MG63 (cell line): ENCODE measurements around the gene WNK1. TPM values are rescaled to one million over a fixed set of nuclear protein-coding genes. Genes with fewer than 3 reads are reported as not detected.
"Not testable (repeated sequence)": the region's sequence is repeated elsewhere in the genome, so short reads cannot be mapped to it uniquely, and the experiment has no call there.

Experiments used
- DNase-seq: peaks from one replicate; pipeline ENCODE4 v3.0.0-alpha.2; 2020
- H3K27me3 ChIP-seq: fragments of 250-450 bp; sonication (Bioruptor Pico); 2 replicates; pipeline ENCODE4 v1.5.1; 2020; ENCODE audit warnings: mild to moderate bottlenecking, moderate library complexity
- H3K36me3 ChIP-seq: fragments of 250-450 bp; sonication (Bioruptor Pico); 2 replicates; pipeline ENCODE4 v1.5.1; 2020; ENCODE audit warnings: mild to moderate bottlenecking, moderate library complexity
- H3K4me3 ChIP-seq: fragments of 250-450 bp; sonication (Bioruptor Pico); 2 replicates; pipeline ENCODE4 v1.5.1; 2020; ENCODE audit warnings: mild to moderate bottlenecking, moderate library complexity
- H3K9me3 ChIP-seq: fragments of 250-450 bp; sonication (Bioruptor Pico); 2 replicates; pipeline ENCODE4 v1.5.1; 2020; ENCODE audit warnings: mild to moderate bottlenecking, moderate library complexity
- total RNA-seq: library from RNA; depleted of rRNA; stranded (reverse); fragments of >200 nt; shearing (Covaris generic); gene quantifications from 2 replicates; pipeline ENCODE4 v1.2.3, GENCODE V29; 2014; ENCODE audit warnings: low replicate concordance

WNK1 gene
- total RNA-seq, 1 experiment from 2014 or later: 25.0 TPM

DNA sequence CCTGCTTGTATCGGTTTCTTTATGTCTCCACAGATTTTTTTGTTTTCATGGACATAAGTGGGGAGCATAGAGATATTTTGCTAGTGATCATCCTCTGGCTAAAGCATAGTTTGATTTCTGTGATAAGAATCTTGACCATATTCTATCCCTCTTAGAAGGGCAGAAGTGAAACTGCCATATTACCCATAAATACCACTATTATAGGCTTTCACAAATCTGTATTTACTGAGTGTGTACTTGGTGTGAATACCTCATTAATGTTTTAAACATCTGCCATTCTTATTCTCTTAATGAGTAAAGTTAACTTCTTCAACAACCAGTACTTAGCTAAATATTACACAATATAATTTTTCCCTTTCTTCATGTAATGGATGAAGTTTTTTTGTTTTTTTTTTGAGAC is 16.1 kb downstream of the WNK1 start:
- Histone ChIP-seq H3K9me3 (no peaks in the 10 kb centered on the region; the same call in 1 of the 2 replicates), H3K4me3 (no peak overlapping the region), H3K27me3 (no peaks in the 10 kb centered on the region), H3K36me3 (peaks cover 24% of the 10 kb centered on the region)
- no peak for DNase-seq

DNA sequence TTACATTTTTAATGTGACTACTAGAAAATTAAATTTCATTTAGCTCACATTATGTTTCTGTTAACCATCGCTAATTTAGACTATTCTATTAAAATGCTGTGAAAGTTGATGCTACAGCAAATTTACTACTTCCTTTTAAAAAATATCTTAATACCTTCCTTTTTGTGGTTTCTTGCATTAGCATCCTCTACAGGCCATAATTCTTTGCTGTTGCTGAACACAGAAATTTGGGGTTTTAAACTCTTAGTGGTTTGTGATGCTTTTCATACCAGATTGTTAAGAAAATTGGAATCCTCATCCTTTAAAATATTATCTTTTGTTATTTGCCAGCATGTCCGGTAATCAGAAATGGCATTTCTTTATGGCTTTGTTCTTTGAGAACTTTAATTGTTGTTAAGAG is 18.1 kb downstream of the WNK1 start:
- no peak overlapping the region for H3K4me3 ChIP-seq
- H3K9me3 ChIP-seq: no peaks in the 10 kb centered on the region; the same call in 1 of the 2 replicates
- no peak for DNase-seq
- no peaks in the 10 kb centered on the region for H3K27me3 ChIP-seq
- H3K36me3 ChIP-seq: peaks cover 18% of the 10 kb centered on the region

DNA sequence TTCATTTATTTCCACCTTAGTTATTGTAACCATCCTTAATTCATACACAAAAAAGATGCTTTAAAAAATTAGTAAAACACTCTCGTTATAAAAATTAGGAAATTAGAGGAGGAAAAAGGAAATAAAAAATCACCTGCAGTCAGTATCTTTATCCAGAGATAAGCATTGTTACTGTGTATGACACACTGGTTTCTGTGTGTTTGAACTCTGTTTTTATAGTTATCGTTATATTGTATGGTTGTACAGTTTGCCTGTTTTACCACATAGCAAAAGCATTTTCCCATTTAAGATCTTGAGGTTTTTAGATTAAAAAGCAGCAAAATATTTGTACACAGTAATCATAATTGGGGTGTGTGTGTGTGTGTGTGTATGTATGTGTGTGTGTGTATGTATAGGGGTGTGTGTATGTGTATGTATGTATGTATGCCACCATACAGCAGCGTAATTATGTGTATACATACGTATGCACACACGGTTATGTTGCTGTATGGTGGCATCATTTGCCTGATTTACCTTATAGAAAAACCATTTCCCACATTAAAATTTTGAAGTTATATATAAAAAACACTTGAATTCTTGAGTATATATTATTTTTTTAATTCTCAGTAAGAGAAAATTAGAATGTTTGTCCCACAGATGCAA is 19.8 kb downstream of the WNK1 start:
- DNase-seq: no peak
- H3K27me3 ChIP-seq: no peaks in the 10 kb centered on the region

DNA sequence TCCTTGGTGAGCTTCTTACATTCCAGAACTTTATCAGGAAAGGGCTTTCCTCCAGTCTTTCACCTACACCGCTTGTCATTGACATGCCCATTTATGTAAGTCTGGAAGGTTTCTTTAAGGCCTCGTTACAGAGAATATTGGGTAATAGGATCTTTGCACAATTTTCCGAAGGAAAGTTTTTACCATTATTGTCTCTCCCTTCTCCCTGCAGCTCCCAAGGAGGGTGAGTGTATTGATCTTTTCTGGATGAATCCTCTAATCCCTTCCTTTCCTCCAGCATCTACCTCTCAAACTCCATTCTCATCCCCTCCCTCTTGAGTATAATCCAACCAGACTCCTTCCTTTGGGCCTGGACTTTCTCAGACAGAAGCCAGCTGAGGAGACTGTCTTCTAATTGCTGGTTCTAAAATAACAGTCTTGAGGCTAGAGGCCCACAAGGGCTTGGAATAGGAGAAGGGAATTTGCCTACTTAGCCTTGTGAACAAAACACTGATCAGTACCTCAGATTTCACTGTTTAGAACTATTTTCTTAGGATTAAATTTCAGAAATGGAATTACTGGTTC is 21.8 kb downstream of the WNK1 start:
- DNase-seq: no peak
- H3K4me3 ChIP-seq: no peak overlapping the region
- no peaks in the 10 kb centered on the region for H3K27me3 ChIP-seq
- no peaks in the 10 kb centered on the region for H3K9me3 ChIP-seq
- H3K36me3 ChIP-seq: peaks cover 2% of the 10 kb centered on the region; the same call in 1 of the 2 replicates

More for the DNA sequence above, 19.8 kb downstream of the WNK1 start:
- no peak overlapping the region for H3K4me3 ChIP-seq
- no peaks in the 10 kb centered on the region for H3K9me3 ChIP-seq
- peaks cover 9% of the 10 kb centered on the region for H3K36me3 ChIP-seq

DNA sequence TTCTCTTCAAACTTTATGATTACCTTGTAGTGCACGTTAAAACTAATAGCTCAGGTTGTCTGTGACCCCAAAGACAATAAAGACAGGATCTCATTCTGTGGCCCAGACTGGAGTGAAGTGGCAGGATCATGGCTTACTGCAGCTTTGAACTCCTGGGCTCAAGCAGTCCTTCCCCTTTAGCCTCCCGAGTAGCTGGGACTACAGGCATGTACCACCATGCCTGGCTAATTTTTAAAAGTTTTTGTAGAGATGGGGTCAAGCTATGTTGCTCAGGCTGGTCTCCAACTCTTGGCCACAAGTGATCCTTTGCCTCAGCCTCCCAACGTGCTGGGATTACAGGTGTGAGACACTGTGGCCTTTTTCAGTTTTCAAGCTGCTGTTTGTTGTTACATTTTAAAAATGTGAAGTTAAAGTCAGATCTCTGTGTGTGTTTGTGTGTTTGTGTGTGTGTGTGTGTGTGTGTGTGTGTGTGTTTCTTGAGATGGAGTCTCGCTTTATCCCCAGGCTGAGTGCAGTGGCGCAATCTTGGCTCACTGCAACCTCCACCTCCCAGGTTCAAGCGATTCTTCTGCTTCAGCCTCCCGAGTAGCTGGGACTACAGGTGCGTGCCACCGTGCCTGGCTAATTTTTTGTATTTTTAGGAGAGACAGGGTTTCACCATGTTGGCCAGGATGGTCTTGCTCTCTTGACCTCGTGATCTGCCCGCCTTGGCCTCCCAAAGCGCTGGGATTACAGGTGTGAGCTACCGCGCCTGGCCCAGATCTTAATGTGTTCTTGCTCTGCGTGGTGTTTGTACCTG is 23.8 kb downstream of the WNK1 start:
- H3K27me3 ChIP-seq, H3K36me3 ChIP-seq, H3K4me3 ChIP-seq, H3K9me3 ChIP-seq, DNase-seq: not testable (repeated sequence)

DNA sequence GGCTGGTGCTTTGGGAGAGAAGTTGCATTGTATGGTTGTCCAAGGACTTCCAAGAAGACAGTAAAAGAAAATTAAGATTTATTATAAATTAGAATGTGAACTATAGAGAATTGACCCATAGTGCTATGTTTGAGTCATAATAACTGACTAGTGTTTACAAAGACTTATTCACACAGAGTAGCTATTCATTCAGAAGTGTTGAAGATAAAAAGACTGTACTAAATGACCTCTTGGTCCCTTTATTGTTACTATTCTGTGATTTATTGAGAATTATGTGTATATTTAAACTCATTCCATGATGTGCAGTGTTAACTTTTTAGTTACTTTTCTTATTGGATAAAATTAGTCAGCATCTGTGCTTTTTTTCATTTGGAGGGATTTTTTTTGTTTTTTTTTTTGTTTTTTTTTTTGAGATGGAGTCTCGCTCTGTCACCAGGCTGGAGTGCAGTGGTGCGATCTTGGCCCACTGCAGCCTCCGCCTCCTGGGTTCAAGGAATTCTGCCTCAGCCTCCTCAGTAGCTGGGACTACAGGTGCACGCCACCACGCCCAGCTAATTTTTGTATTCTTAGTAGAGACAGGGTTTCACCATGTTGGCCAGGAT is 24.5 kb downstream of the WNK1 start:
- H3K9me3 ChIP-seq, H3K27me3 ChIP-seq, DNase-seq, H3K4me3 ChIP-seq, H3K36me3 ChIP-seq: not testable (repeated sequence)

DNA sequence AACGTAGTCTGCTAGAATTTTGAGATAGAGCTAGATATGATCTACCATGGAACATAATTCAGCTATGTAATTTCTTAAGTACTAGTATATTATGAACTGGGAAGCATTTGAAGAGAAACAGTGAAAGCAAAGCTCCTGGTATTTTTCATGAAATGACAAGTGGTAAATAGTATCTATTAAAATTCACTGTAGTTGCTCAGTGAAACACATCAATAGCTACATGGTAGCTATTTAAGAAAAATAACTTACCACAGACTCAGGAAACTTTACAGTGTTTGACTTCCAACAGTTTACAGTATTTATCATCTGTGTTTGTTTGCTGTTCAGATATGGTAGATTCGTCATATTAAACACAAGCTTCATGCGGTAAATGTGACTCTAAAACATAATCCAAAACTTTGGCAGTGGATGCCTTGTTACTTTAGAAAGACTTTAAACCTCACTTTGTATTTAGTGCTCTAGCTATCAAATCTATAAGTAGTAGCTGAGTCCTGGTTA is 25.2 kb downstream of the WNK1 start:
- H3K9me3 ChIP-seq: no peaks in the 10 kb centered on the region

DNA sequence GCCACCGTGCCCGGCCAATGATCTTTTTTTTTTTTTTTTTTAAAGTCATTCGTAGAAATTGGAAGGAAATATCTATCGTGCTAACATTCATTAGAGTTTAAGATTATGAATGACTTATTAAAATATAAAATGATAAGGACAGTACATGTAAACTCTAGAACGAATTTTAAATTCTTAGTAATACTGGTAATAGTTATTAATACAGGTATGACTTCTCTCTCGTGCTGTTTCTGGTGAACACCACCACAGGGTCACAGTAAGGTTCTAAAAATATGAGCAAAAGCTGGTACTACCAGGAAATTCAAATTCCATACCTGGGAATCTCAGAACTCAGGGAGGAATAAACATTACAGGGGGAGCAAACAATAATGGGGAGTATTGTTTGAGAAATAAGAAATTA is 26.2 kb downstream of the WNK1 start:
- Histone ChIP-seq H3K4me3 (no peak overlapping the region), H3K36me3 (no peaks in the 10 kb centered on the region), H3K9me3 (no peaks in the 10 kb centered on the region), H3K27me3 (no peaks in the 10 kb centered on the region)
- no peak for DNase-seq

More for the DNA sequence above, 25.2 kb downstream of the WNK1 start:
- Histone ChIP-seq H3K36me3 (no peaks in the 10 kb centered on the region), H3K4me3 (no peak overlapping the region), H3K27me3 (no peaks in the 10 kb centered on the region)
- DNase-seq: no peak

DNA sequence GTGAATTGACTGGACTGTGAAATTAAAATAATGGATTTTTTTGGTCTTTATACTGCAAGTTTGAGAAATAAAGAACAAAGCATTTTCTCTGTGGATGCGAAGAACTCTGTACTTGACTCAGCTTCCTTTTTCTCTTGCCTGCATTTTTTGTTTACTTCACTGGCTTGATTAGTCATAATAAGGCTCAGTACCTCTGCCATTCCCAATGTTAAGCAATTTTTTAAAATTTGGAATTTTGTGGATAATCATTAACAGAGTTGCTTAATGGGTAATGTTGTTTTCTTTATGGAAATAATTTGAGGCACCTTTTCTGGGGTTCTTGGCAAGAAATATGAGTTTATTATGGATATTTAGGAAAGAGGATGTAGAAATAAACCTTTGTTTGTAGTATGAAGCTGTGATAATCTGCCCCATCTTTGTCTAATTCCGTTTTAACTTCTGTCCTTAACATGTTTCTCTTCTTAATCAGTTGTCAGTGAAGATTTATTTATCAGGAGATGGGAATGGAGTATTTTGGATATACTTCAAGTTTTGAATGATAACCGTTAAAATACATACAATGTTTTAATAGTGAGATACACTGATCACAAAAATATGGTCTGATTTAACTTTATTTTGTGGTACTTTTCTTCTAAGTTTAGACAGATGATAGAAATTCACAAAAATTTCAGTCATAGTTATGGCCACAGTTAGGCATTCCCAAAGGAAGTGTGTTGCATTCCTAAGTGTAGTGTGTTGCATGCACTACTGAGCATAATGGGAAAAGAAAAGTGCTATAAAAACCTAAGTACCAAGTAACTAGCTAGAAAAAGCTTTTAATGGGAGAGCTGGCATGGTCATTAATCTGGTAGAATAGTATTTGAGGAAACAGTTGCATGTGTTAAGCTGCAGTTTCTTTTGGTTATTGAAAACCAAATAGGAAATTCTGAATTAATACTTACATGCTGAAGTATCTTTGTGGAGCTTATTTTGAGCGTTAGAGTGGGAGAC is 27.7 kb downstream of the WNK1 start:
- Histone ChIP-seq H3K27me3 (no peaks in the 10 kb centered on the region), H3K36me3 (no peaks in the 10 kb centered on the region), H3K4me3 (no peak overlapping the region), H3K9me3 (no peaks in the 10 kb centered on the region)
- no peak for DNase-seq

DNA sequence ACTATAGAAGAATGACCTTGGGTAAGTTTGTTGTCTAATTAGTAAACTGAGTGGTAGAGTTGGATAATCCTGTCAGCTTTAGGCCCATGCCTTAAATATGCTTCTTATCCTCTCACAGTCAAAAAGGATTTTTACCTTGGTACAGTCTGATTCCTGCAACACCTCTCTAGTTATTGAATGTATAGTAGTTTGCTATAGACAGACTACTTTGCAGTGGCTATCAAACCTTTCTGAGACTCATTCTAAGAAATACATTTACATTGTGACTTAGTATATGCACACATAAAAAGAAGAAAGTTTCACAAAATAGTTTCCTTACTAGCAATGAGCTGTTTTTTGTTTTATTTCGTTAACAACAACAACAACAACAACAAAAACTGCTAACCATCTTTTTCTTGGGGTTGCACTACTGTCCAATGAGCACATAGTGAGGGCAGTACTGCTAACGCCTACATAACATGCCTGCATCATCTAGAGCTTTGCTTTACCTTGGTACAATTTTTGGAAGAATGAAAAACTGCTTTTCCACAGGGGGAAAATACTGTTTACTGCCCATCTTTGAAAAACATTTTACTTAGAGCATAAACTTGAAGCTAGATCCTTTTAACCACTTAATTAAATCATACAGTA is 28.5 kb downstream of the WNK1 start:
- Histone ChIP-seq H3K27me3 (no peaks in the 10 kb centered on the region), H3K36me3 (no peaks in the 10 kb centered on the region), H3K9me3 (no peaks in the 10 kb centered on the region), H3K4me3 (no peak overlapping the region)
- DNase-seq: no peak

DNA sequence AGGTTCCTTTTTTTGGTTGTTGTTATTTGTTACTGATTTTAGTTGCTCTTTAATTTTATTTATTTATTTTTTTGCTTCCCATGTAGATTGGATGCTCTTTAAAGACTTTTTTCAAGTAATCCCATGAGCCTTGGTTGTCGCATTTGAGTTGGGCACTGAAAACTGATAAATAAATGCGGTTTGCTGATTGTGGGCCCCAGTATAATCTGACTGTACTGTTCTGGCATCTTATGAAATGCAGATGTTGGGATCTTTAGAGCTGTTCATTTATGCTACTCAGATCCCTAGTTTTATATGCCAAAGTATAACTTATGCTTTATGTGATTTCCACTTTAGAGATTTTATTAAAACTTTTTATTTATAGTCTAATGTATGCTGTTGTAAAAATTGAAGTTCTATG is 33.3 kb downstream of the WNK1 start:
- Histone ChIP-seq H3K4me3 (no peak overlapping the region), H3K9me3 (no peaks in the 10 kb centered on the region), H3K36me3 (no peaks in the 10 kb centered on the region), H3K27me3 (no peaks in the 10 kb centered on the region)
- DNase-seq: no peak

DNA sequence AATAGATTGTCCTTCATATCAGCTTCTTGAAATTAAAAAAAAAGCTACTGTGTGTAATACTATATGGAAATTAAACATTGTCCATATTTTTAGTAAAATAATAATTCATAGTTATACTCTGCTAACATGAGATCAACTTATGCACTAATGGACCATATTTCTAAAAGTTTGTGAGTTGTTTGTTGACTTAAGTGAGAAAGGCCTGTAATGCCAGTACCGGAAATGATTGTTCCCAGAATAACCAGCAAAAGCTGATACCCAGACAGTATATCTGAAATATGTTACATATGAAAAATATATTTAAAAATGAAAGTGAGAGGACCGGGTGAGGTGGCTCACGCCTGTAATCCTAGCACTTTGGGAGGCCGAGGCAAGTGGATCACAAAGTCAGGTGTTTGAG is 35.9 kb downstream of the WNK1 start:
- Histone ChIP-seq H3K4me3 (no peak overlapping the region), H3K36me3 (no peaks in the 10 kb centered on the region), H3K9me3 (no peaks in the 10 kb centered on the region), H3K27me3 (no peaks in the 10 kb centered on the region)
- no peak for DNase-seq

DNA sequence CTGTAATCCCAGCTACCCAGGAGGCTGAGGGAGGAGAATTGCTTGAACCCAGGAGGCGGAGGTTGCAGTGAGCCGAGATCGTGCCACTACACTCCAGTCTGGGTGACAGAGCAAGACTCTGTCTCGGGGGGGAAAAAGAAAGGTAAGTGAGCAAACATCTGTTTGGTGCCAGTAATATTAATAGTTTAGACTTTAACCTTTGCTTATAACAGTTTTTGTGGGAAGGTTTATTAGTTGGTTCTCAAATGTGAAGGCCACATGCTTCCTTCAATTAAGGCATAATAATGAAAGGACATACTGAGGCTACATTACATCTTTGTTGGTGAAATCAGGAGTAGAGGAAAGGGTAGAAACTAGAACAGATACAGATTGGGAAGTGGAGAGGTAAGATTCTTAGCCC is 36.4 kb downstream of the WNK1 start:
- not testable (repeated sequence) for H3K27me3 ChIP-seq, H3K9me3 ChIP-seq, H3K4me3 ChIP-seq, DNase-seq, H3K36me3 ChIP-seq

DNA sequence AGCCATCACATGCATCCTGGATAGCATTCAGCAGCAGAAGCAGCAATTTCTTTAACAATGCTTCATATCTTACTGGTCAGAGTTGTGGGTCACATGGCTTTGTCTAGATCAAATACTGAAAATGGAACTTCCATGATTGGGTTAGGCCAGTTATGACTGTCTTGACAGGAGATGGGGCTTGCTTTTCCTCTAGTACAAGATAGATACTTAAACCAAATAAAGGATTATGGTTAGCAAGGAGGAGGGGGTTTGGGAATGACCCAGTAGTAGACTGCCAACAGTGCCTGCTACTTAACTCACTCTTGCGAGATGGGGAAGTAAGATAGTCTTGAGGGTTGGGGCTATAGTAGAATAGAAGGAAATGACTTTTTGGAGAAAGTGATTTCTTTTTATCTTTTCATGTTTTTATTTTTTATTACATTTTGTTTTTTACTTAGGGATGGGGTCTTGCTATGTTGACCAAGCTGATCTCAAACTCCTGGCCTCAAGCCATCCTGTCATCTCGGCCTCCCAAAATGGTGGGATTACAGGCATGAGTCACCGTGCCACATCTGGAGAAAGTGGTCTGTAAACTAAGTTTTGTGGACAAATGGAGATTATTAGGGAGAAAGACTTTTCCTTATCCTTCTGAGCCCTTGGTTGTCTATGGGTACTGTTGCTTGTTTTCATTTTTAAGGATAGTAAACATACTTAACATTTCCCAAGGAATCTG is 37.6 kb downstream of the WNK1 start:
- Histone ChIP-seq H3K27me3 (no peaks in the 10 kb centered on the region), H3K36me3 (peaks cover 4% of the 10 kb centered on the region), H3K4me3 (no peak overlapping the region), H3K9me3 (no peaks in the 10 kb centered on the region)
- no peak for DNase-seq

DNA sequence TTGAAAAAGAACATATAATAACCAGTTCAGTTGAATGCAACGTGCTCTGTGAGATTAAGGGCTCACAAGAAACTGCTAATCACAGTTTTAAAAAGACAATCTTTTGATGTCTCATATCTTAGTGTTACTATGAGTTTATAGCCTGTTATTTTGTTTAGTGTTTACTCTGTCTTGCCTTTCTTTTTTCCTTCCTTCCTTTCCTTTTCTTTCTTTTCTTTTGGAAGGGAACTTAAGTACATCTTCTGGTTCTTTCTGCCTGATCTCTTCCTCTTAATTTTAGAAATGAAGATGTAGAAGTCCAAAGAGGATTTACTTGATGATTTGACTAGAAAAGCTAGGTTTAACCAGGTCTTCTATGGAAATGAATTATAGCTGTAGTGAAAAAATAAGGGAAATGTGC is 38.2 kb downstream of the WNK1 start:
- Histone ChIP-seq H3K9me3 (no peaks in the 10 kb centered on the region), H3K27me3 (no peaks in the 10 kb centered on the region), H3K4me3 (no peak overlapping the region), H3K36me3 (peaks cover 4% of the 10 kb centered on the region)
- no peak for DNase-seq
